RWPE1 (cell line): ENCODE results near the gene OSBPL9.
"Not testable (repeated sequence)": the region's sequence is repeated elsewhere in the genome, so short reads cannot be mapped to it uniquely, and the experiment has no call there.

Source experiments
- CTCF ChIA-PET: fragments of 350-600 bp; sonication (Branson Sonifier 250); formaldehyde crosslinking; extraction: SDS; loops from one replicate; lab custom pipeline; 2021; lab: Yijun Ruan, JAX
- POLR2A ChIA-PET: fragments of 400-600 bp; formaldehyde crosslinking; extraction: SDS; loops from one replicate; lab custom pipeline; 2020; ENCODE audit warnings: antibody characterized with exemption; ENCODE audit not compliant: low non-redundant PET; lab: Yijun Ruan, JAX
- DNase-seq: peaks from one replicate; pipeline ENCODE4 v3.0.0; 2012; ENCODE audit warnings: low spot score
- H3K27ac ChIP-seq: fragments of 450-650 bp; 2 replicates; pipeline ENCODE4 v1.5.1; 2017
- TF ChIP-seq, protein P1 (sequence below): fragments of 450-650 bp; conservative IDR thresholded peaks from 2 replicates; pipeline ENCODE4 v1.5.1; 2017; ENCODE audit warnings: low read depth, mild to moderate bottlenecking

The OSBPL9 gene

GRCh38 chr1:51697166-51697565 is 80.3 kb downstream of the OSBPL9 start:
- DNase-seq = no peak
- POLR2A ChIA-PET = no interaction called here
- CTCF ChIA-PET = no interaction called here
- no peak overlapping the region for H3K27ac ChIP-seq
- TF ChIP-seq, protein P1, sequence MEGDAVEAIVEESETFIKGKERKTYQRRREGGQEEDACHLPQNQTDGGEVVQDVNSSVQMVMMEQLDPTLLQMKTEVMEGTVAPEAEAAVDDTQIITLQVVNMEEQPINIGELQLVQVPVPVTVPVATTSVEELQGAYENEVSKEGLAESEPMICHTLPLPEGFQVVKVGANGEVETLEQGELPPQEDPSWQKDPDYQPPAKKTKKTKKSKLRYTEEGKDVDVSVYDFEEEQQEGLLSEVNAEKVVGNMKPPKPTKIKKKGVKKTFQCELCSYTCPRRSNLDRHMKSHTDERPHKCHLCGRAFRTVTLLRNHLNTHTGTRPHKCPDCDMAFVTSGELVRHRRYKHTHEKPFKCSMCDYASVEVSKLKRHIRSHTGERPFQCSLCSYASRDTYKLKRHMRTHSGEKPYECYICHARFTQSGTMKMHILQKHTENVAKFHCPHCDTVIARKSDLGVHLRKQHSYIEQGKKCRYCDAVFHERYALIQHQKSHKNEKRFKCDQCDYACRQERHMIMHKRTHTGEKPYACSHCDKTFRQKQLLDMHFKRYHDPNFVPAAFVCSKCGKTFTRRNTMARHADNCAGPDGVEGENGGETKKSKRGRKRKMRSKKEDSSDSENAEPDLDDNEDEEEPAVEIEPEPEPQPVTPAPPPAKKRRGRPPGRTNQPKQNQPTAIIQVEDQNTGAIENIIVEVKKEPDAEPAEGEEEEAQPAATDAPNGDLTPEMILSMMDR = no peak

- DNase-seq = no peak
- CTCF ChIA-PET = no interaction called here
These were observed 82.5 kb downstream of the OSBPL9 start for GRCh38 chr1:51699391-51699790.

DNA sequence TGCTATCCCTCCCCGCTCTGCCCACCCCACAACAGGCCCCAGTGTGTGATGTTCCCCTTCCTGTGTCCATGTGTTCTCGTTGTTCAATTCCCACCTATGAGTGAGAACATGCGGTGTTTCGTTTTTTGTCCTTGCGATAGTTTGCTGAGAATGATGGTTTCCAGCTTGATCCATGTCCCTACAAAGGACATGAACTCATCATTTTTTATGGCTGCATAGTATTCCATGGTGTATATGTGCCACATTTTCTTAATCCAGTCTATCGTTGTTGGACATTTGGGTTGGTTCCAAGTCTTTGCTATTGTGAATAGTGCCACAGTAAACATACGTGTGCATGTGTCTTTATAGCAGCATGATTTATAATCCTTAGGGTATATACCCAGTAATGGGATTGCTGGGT is 84.9 kb downstream of the OSBPL9 start:
- CTCF ChIA-PET, H3K27ac ChIP-seq, DNase-seq, POLR2A ChIA-PET: not testable (repeated sequence)

More at GRCh38 chr1:51699391-51699790, 82.5 kb downstream of the OSBPL9 start:
- POLR2A ChIA-PET = no interaction called here
- TF ChIP-seq, protein P1 = no peak
- H3K27ac ChIP-seq = no peak overlapping the region

GRCh38 chr1:51702220-51702619 is 85.3 kb downstream of the OSBPL9 start:
- CTCF ChIA-PET, DNase-seq, POLR2A ChIA-PET, H3K27ac ChIP-seq: not testable (repeated sequence)

- CTCF ChIA-PET = no interaction called here
- POLR2A ChIA-PET = no interaction called here
These were observed 88.1 kb downstream of the OSBPL9 start for GRCh38 chr1:51705035-51705434.

DNA sequence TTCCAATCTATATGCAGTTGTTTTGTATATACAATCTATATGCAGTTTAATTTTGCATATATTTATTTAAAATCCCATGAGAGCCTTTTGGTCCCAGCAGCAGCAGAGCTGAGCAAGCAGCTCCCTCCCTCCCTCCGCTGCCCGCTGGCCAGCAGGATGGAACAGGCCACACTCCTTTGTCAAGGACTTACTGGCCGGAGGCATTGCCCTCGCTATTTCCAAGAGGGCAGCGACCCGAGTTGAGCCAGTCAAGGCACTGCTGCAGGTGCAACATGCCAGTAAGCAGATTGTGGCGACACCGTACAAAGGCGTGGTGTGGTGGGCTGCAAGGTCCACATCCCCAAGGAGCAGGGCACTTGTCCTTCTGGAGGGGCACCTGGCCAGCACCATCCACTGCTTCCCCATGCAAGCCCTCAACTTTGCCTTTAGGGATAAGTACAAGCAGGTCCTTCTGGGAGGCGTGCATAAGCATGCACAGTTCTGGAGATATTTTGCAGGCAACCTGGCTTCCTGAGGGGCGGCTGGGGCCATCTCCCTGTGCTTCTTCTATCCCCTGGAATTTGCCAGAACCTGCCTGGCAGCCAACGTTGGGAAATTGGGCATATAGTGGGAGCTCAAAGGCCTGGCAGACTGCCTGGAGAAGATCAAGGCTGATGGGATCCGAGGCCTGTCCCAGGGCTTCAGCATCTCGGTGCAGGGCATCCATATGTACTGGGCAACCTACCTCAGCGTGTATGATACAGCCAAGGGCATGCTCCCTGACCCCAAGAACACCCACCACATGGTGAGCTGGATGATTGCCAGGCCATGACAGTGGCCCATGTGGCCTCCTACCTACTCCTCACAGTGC is 92.2 kb downstream of the OSBPL9 start:
- CTCF ChIA-PET = interaction anchor here (0.8 kb wide), 1 partner anchor 43 kb away, joined by 3 read pairs; no protein-coding TSS in a partner anchor
- peak overlapping the region; percentile 6; the same call in 1 of the 2 replicates for H3K27ac ChIP-seq
- POLR2A ChIA-PET = no interaction called here
- no peak for DNase-seq
- TF ChIP-seq, protein P1 = no peak

More at GRCh38 chr1:51705035-51705434, 88.1 kb downstream of the OSBPL9 start:
- TF ChIP-seq, protein P1 = no peak
- no peak overlapping the region for H3K27ac ChIP-seq
- no peak for DNase-seq

- H3K27ac ChIP-seq = no peak overlapping the region
- no peak for DNase-seq
- TF ChIP-seq, protein P1 = no peak
- ChIA-PET POLR2A (no interaction called here), CTCF (interaction anchor here (0.8 kb wide), 1 partner anchor 42 kb away, joined by 3 read pairs; no protein-coding TSS in a partner anchor)
These were observed 93.1 kb downstream of the OSBPL9 start for GRCh38 chr1:51709951-51710350.
